GM18858 (cell line): ENCODE data around the gene EDN3.

ENCODE experiments used
- ATAC-seq: cut with Tn5 transposase; IDR thresholded peaks from one replicate; pipeline ENCODE4 v1.9.1; 2021; ENCODE audit not compliant: unreplicated experiment

Gene EDN3

GRCh38 chr20:59360934-59361333 is 60.5 kb downstream of the EDN3 start:
- ATAC-seq, result no peak

- ATAC-seq, result no peak
These were observed 61.0 kb downstream of the EDN3 start for GRCh38 chr20:59361411-59361810.

- no peak for ATAC-seq
These were observed 62.7 kb downstream of the EDN3 start for GRCh38 chr20:59363101-59363500.

- ATAC-seq, result no peak
These were observed 64.2 kb downstream of the EDN3 start for GRCh38 chr20:59364611-59365010.

- ATAC-seq, result no peak
These were observed 65.3 kb downstream of the EDN3 start for GRCh38 chr20:59365611-59366285.

GRCh38 chr20:59371431-59371830 is 71.0 kb downstream of the EDN3 start:
- ATAC-seq, result no peak

- ATAC-seq, result no peak
These were observed 73.8 kb downstream of the EDN3 start for GRCh38 chr20:59374261-59374660.

- ATAC-seq, result no peak
These were observed 75.1 kb downstream of the EDN3 start for GRCh38 chr20:59375541-59375940.
